Osteoblast (primary cell): ENCODE data around the gene NIT2. TPM values are rescaled to one million over a fixed set of nuclear protein-coding genes. Genes with fewer than 3 reads are reported as not detected.
"Not testable (repeated sequence)": the region's sequence is repeated elsewhere in the genome, so short reads cannot be mapped to it uniquely, and the experiment has no call there.

Source experiments
- DNase-seq: peaks from one replicate; pipeline ENCODE4 v3.0.0; 2011; ENCODE audit warnings: low spot score, mixed read lengths; ENCODE audit not compliant: insufficient read length; ENCODE audit errors: missing footprints
- H2AFZ ChIP-seq: 2 replicates; pipeline ENCODE4 v1.6.0; 2011; ENCODE audit warnings: mild to moderate bottlenecking, low read length
- H3K27ac ChIP-seq: 2 replicates; pipeline ENCODE4 v1.5.1; 2011; ENCODE audit warnings: mild to moderate bottlenecking, low read depth, low read length, moderate library complexity
- H3K27me3 ChIP-seq: 2 replicates; pipeline ENCODE4 v1.6.0; 2012; ENCODE audit warnings: mild to moderate bottlenecking, control low read depth, inconsistent platforms, low read length, moderate library complexity; ENCODE audit not compliant: insufficient read depth
- H3K36me3 ChIP-seq: 2 replicates; pipeline ENCODE4 v1.5.1; 2011; ENCODE audit warnings: mild to moderate bottlenecking, low read length, control low read depth, moderate library complexity; ENCODE audit not compliant: insufficient read depth
- H3K4me1 ChIP-seq: 2 replicates; pipeline ENCODE4 v1.5.1; 2011; ENCODE audit warnings: mild to moderate bottlenecking, low read length, control low read depth, moderate library complexity; ENCODE audit not compliant: insufficient read depth
- H3K4me2 ChIP-seq: 2 replicates; pipeline ENCODE4 v1.6.0; 2011; ENCODE audit warnings: mild to moderate bottlenecking, low read length; ENCODE audit not compliant: insufficient read depth
- H3K4me3 ChIP-seq: fragments of 200-600 bp; sonication (generic); 3 replicates; pipeline ENCODE4 v1.5.1; 2012; ENCODE audit warnings: mild to moderate bottlenecking, low read length, inconsistent platforms; ENCODE audit not compliant: insufficient read depth
- H3K79me2 ChIP-seq: 2 replicates; pipeline ENCODE4 v1.6.0; 2012; ENCODE audit warnings: mild to moderate bottlenecking, low read length, control low read depth, inconsistent platforms; ENCODE audit not compliant: insufficient read depth
- H3K9me3 ChIP-seq: 2 replicates; pipeline ENCODE4 v1.5.1; 2011; ENCODE audit warnings: low read depth, low read length, control low read depth
- H4K20me1 ChIP-seq: 2 replicates; pipeline ENCODE4 v1.6.0; 2012; ENCODE audit warnings: mild to moderate bottlenecking, low read length, control low read depth; ENCODE audit not compliant: insufficient read depth
- CTCF ChIP-seq: IDR thresholded peaks from 2 replicates; pipeline ENCODE4 v1.5.1; 2011; ENCODE audit warnings: mild to moderate bottlenecking, low read depth, low read length, moderate library complexity; ENCODE audit errors: extremely low read depth
- total RNA-seq: library from RNA; depleted of rRNA; stranded (reverse); fragments of >200 nt; gene quantifications from 2 replicates; pipeline ENCODE4 v1.2.3, GENCODE V29; 2012

Gene NIT2
- total RNA-seq, 1 donor = 18.1 TPM

- H3K4me3 ChIP-seq = no peak overlapping the region
- no peak for DNase-seq
- no peak for TF ChIP-seq CTCF
Observed at GRCh38 chr3:100319951-100320350, 14.6 kb upstream of the NIT2 start.

DNA sequence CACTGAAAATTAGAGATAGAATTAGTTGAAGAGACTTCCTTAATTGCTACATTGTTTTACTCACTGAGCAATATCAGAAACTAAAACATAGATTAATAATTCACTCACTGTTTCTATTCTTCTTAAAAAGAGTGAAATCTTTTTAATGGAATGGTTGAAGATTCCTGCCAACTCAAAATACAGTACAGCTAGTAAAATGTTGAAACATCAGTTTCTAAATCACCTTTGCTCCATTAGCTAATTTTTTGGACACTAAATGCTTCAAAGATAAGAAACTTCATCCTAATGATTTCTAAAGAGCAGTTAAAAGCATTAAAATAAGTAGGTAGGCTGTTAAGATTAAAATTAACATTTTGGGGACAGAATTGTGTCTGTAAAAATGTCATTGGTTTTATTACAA is 10.5 kb upstream of the NIT2 start:
- H3K9me3 ChIP-seq = no peaks in the 10 kb centered on the region
- no peaks in the 10 kb centered on the region for H3K27me3 ChIP-seq
- H3K27ac ChIP-seq = no peak overlapping the region
- TF ChIP-seq CTCF = no peak
- H4K20me1 ChIP-seq = no peaks in the 10 kb centered on the region
- H2AFZ ChIP-seq = no peak overlapping the region
- H3K4me1 ChIP-seq = no peaks in the 10 kb centered on the region
- DNase-seq = no peak
- H3K4me2 ChIP-seq = no peak overlapping the region
- H3K36me3 ChIP-seq = peaks cover 39% of the 10 kb centered on the region
- no peak overlapping the region for H3K4me3 ChIP-seq
- H3K79me2 ChIP-seq = no peaks in the 10 kb centered on the region

More at GRCh38 chr3:100319951-100320350, 14.6 kb upstream of the NIT2 start:
- H3K36me3 ChIP-seq = peaks cover 43% of the 10 kb centered on the region
- H3K9me3 ChIP-seq = no peaks in the 10 kb centered on the region
- H3K27me3 ChIP-seq = no peaks in the 10 kb centered on the region
- H3K4me2 ChIP-seq = no peak overlapping the region
- no peaks in the 10 kb centered on the region for H3K79me2 ChIP-seq
- no peaks in the 10 kb centered on the region for H4K20me1 ChIP-seq
- peaks cover 8% of the 10 kb centered on the region for H3K4me1 ChIP-seq
- no peak overlapping the region for H3K27ac ChIP-seq
- no peak overlapping the region for H2AFZ ChIP-seq

DNA sequence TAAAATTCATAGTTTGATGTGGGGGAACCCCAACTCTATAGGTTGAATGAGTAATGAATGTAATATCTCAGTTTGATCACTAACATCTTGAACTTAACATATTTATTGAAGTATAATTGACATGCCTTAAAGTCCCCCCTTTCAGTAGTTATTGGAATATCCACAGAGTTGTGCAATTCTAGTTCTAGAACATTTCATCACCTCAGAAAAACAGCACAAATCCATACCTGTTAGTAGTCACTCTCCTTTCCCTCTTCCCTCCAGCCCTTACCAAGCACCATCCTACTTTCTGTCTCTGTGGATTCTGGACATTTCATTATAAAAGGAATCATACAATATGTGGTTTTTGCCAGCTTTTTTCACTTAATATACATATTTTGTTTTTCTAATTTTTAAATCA is 8.7 kb upstream of the NIT2 start:
- Histone ChIP-seq H4K20me1 (no peaks in the 10 kb centered on the region), H3K79me2 (no peaks in the 10 kb centered on the region), H3K9me3 (no peaks in the 10 kb centered on the region), H3K4me3 (no peak overlapping the region), H3K36me3 (peaks cover 23% of the 10 kb centered on the region), H2AFZ (no peak overlapping the region), H3K27ac (no peak overlapping the region), H3K4me2 (no peak overlapping the region), H3K4me1 (no peaks in the 10 kb centered on the region), H3K27me3 (no peaks in the 10 kb centered on the region)
- TF ChIP-seq CTCF = no peak
- no peak for DNase-seq

- H4K20me1 ChIP-seq, H2AFZ ChIP-seq, DNase-seq, H3K4me2 ChIP-seq, H3K27me3 ChIP-seq, H3K4me3 ChIP-seq, H3K4me1 ChIP-seq, H3K27ac ChIP-seq, H3K9me3 ChIP-seq, H3K79me2 ChIP-seq: not testable (repeated sequence)
- H3K36me3 ChIP-seq = peaks cover 20% of the 10 kb centered on the region
Observed at GRCh38 chr3:100327377-100327776, 7.2 kb upstream of the NIT2 start.
